Measurements from ENCODE around the gene ADAMTS17.
A peak's percentile ranks its signal among the peaks of the same experiment; 100 is the strongest.

The ADAMTS17 gene

DNA sequence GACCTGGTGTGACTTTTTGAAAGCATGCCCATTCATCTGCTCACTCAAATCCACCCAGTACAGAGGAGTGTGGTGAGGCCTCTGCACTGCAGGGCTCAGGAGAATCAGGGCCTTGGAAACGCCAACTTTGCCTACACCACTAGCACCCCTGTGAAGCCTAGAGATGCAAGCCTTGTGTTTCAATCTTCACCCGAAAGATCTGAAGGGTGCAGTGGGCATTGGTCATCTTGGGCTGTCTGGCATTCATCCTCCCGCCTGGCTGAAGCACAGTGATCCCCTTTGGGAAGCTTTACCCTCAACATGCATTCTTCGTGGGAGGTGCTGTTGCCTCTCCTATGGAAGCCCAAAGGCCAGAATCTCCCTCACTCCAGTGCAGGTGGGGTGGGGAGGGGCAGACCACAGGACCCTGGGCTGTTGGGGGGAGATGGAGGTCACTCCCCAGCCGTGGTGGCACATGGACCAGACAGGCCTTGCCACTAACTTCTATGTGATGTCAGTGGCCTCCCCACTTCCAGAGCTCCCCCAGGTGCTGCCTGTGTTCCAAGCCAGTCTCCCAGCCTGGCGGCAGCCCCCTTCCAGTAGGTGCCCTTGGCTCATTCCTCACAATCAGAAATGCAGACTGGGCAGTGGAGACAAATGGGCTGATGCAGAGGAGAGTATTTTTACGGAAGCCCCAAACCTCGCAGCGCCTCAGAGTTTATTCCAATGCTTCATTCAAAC, 92.5 kb downstream of the ADAMTS17 start:
- peak; percentile 49 for DNase-seq (ENCODE audit: low spot score)

GRCh38 chr15:100248236-100248635, 93.5 kb downstream of the ADAMTS17 start:
- DNase-seq (ENCODE audit: low spot score), result peak; percentile 31

DNA sequence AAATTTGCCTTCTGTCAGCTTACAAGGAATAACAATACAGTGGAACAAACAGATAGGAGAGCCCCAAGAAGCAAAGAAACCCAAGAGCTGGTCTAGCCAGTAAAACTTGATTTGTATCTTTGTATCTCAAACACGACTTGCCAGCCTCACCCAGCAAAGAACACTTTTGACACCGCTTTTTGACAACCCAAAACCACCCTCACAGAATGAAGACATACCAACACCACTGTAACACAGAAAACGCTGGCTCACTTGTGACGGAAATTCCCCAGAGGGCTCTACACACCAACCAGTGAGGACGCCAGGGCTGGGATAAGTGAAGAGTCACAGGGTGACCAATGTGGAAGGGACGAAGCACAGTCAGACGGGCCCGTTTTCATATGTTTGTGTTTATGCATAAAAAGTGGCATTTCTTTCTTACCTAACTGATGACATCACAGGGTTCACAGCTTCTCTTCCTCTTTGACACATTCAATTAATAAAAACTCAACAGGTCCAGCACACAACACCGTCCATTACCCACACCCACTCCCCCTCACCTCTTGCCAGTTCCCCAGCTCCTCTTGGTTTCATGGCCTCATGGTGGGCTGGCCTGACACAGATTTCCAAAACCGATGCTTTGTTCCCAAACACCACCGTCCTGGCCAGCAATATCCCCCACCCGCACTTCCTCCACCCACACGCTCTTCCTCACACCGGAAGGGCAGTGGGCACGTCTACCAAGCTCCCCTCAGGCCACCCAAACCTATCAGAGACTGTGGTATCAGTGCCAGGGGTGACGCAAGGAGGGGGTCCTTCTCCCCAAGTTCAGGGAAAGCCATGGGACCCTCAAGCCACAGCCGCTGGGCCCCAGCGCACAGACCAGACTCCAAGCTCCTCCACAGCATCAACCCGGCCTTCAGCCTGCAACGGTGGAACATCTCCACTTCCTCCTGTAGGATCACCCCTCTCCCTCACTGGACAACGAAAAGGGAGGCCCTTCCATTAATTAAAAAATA, 94.2 kb downstream of the ADAMTS17 start:
- peak; percentile 42 for DNase-seq (ENCODE audit: low spot score)

DNA sequence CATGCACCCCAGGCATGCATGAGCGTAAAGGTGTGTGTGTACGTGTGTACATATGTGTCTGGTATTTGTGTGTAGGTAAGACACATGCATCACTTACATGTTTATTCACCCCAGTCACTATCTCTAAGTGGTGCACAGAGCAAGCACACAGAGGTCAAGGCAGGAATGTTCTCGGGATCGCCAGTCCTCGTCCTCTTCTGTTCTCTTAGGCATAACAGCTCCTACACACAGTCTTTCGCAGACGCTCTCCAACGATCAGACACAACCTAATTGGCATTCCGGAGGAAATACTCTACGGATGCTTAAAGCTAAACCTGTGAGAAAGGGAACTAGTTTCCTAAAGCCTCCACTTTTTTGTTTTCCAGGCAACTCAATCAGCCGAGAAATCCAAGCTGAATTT, 95.9 kb downstream of the ADAMTS17 start:
- DNase-seq (ENCODE audit: low spot score), result no peak

GRCh38 chr15:100245487-100245820, 96.3 kb downstream of the ADAMTS17 start:
- DNase-seq (ENCODE audit: low spot score), result no peak

DNA sequence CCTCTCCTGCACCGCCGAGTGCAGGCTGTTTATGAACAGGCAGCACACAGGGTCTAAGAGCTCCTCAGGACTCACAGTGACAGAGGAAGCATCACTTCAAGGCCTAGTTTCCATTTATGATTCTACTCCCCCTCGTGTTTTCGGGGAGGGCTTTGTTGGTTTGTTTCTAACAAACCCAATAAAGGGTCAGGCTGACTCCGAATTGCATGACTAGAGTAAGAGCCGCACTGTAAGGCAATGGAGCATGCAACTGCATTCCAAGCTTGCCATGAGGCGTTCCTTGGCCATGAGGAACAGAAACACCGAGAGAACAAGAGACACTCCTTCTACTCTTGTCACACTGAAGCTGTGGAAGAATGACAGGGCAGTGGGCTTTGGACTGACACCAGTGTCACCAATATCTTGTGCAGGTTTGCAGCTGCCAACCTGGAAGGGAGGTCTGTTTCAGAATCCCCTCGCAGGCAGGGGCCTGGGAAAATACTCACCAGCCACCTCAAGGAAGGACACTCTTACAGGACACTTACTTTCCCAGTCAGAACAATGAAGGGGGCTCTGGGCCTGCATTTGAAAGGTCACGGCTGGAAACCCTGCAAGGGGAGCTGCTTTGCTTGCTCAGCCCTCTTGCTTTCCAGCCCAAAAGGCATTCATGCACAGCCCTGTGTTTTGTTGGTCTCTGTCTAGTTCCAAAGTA, 96.8 kb downstream of the ADAMTS17 start:
- no peak for DNase-seq (ENCODE audit: low spot score)

GRCh38 chr15:100242989-100243388, 98.8 kb downstream of the ADAMTS17 start:
- no peak for DNase-seq (ENCODE audit: low spot score)

GRCh38 chr15:100241572-100242482, 99.9 kb downstream of the ADAMTS17 start:
- DNase-seq (ENCODE audit: low spot score), result no peak

- DNase-seq (ENCODE audit: low spot score), result no peak
These were observed 104.6 kb downstream of the ADAMTS17 start for GRCh38 chr15:100236981-100237720.

GRCh38 chr15:100235030-100235617, 106.7 kb downstream of the ADAMTS17 start:
- DNase-seq (ENCODE audit: low spot score), result no peak

DNA sequence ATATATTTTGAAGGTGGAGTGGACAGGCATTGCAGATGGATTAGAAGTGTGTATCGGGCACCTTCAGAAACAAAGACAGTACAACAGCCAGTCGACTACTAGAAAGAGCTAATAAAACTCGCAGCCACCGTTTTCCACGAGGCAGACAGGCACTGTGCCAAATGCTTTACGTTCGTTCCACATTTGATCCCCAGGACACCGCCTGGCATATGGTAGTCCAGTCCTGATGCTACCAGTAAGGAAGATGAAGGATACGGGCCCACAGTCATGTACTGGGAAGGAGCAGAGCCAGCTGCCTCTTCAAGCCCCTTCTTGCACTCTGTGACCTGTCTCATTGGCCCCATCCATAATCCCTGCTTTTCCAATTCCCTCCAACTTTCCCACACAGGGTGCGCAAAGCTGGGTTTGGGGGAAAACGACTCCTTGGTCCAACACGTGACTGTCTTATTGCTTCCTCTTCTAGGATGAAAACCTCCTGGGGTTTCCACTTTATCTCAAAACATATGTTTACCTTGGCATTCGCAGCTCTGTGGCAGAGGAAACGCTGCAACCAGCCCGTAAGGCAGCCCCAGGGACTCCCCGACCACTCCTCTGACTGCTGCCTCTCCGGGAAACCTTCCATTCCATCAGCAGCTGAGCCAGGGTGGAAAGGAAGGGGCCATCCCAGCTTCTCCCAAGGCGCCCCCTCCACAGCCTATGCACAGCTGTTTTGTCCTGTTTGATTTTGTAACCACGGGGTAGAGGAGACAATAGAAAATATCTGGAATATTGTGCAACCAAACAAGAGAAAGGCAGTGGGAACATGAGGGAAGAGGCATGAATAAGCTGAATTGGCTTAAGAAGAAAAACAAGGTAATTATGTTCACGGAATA, 107.4 kb downstream of the ADAMTS17 start:
- DNase-seq (ENCODE audit: low spot score), result peak; percentile 74

DNA sequence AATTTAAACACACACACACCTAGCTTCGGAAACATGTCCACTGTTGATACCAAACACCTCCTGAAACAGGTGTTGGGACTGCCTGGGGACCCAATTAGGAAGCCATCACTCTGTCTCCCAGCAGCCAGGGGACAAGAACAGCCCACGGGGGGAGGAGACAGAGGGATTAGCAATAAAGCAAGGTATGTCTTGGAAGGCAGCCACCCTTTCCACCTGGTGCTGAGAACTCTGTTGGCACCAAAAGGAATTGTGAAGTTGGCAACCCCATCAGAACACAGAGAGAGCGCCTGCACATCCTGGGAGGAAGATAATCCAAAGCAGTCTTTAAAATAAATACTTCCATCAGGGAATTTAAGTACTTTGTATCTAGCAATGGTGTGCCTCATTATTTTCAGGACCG, 111.0 kb downstream of the ADAMTS17 start:
- no peak for DNase-seq (ENCODE audit: low spot score)

GRCh38 chr15:100229181-100230163, 112.3 kb downstream of the ADAMTS17 start:
- DNase-seq (ENCODE audit: low spot score), result no peak

GRCh38 chr15:100227781-100228180, 114.0 kb downstream of the ADAMTS17 start:
- DNase-seq (ENCODE audit: low spot score), result no peak

GRCh38 chr15:100226107-100226506, 115.7 kb downstream of the ADAMTS17 start:
- DNase-seq (ENCODE audit: low spot score), result no peak

DNA sequence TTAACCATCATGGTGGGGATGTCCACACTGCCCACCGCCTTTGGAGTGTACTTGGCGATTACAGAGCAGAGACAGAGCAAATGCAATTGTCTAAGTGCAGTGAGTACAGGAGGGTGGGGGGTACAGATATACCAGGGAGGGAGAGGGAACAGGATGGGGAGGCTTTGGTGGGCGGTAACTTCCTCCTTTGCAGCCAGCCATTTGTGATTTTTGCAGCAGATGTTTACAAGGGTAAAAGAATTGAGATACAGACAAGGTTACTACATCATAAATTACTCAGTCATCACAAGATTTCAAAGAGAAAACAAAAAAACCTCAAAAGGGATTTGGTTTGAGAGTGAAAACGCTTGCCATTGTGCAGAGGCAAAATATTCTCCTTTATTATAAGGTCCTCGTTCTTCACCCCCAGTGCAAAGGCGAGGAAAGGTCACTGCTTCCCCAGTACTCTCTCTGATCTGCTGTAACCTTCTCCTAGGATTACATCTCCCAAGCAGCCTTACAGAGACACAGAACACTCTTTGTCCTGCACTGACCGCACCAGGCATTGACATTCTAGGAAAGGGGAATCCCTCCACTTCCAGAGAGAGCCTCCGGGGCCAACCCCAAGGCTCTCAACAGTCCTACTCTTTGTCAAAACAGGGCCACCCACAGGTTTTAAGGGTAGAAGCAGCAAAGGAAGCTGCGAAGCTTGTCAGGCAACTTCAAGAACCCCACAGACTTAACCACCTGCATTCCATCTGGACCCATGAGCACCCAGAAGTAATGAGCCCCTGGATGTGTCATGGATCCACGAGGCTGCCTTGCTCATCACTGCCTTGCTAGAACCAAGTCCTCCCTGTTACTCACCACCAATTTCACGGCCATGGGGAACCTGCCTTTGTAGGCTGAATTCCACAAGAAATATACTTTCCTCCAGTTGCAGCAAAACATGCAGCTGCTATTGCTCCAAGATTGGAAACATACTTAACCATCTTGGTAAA, 117.3 kb downstream of the ADAMTS17 start:
- no peak for DNase-seq (ENCODE audit: low spot score)

DNA sequence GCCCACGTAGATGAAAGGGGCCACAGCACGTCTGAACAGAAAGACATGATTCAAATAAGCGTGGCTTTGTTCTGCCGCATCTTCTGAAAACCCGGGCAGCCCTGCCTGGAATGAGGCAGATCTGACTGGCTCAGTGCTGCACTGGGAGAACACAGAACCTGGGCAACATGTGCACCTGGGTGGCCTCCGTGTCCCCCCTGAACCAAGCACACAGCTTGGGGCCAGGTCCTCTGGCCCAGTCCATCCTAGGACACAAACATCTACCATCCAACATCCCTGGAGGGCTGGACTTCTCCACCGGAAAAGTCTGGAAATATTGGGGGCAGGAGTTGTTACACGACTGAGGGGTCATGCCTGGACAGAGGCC, 119.4 kb downstream of the ADAMTS17 start:
- no peak for DNase-seq (ENCODE audit: low spot score)
